PC-3 (cell line): ENCODE results near the gene SYNGR3. TPM values are rescaled to one million over a fixed set of nuclear protein-coding genes. Genes with fewer than 3 reads are reported as not detected.

Source experiments
- ATAC-seq: fragments of 200-7000 bp; cut with Tn5 transposase; 2 replicates; pipeline ENCODE4 v1.9.1; 2020; ENCODE audit warnings: mild to moderate bottlenecking, moderate library complexity
- BruUV-seq: library from RNA; stranded (reverse); fragments of 400-500 nt; replicated peaks from 2 replicates; lab custom pipeline; 2021; lab: Mats Ljungman, UMichigan
- CTCF ChIA-PET: fragments of 300-600 bp; sonication (Branson Sonifier 250); formaldehyde crosslinking; loops from one replicate; lab custom pipeline; 2022; ENCODE audit warnings: antibody characterized with exemption; lab: Charles Lee
- POLR2A ChIA-PET: fragments of 300-600 bp; sonication (Branson Sonifier 250); formaldehyde crosslinking; loops from one replicate; lab custom pipeline; 2022; ENCODE audit warnings: antibody characterized with exemption; ENCODE audit not compliant: unreplicated experiment; lab: Charles Lee
- DNase-seq: peaks from one replicate; pipeline ENCODE4 v3.0.0-alpha.2; 2015
- H2AFZ ChIP-seq: fragments of 300-600 bp; sonication (generic); 2 replicates; pipeline ENCODE4 v1.6.0; 2016; ENCODE audit warnings: antibody characterized with exemption, low read length
- H3F3A ChIP-seq: fragments of 300-600 bp; sonication (generic); one replicate; pipeline ENCODE4 v1.6.0; 2017; ENCODE audit warnings: antibody characterized with exemption, low read length, control low read depth, mild to moderate bottlenecking; ENCODE audit not compliant: unreplicated experiment
- H3K27ac ChIP-seq: fragments of 300-600 bp; sonication (generic); 2 replicates; pipeline ENCODE4 v1.5.1; 2016; ENCODE audit warnings: mild to moderate bottlenecking, low read length
- H3K27me3 ChIP-seq: fragments of 300-600 bp; sonication (generic); 2 replicates; pipeline ENCODE4 v1.6.1; 2016; ENCODE audit warnings: low read length, mixed read lengths
- H3K36me3 ChIP-seq: fragments of 300-600 bp; sonication (generic); 2 replicates; pipeline ENCODE4 v1.6.1; 2016; ENCODE audit warnings: low read depth, mixed run types, low read length, mixed read lengths
- H3K4me1 ChIP-seq: fragments of 300-600 bp; sonication (generic); 2 replicates; pipeline ENCODE4 v1.5.1; 2016; ENCODE audit warnings: low read length; ENCODE audit not compliant: insufficient read depth
- H3K4me2 ChIP-seq: fragments of 300-600 bp; sonication (generic); 2 replicates; pipeline ENCODE4 v1.6.0; 2016; ENCODE audit warnings: low read length
- H3K4me3 ChIP-seq: fragments of 300-600 bp; sonication (generic); 2 replicates; pipeline ENCODE4 v1.5.1; 2016; ENCODE audit warnings: mild to moderate bottlenecking, low read length, mixed read lengths
- H3K79me2 ChIP-seq: fragments of 300-600 bp; sonication (generic); 2 replicates; pipeline ENCODE4 v1.6.1; 2017; ENCODE audit warnings: low read length, mixed read lengths
- H3K9ac ChIP-seq: fragments of 300-600 bp; sonication (generic); 2 replicates; pipeline ENCODE4 v1.6.0; 2016; ENCODE audit warnings: mild to moderate bottlenecking, low read length
- H3K9me2 ChIP-seq: fragments of 300-600 bp; sonication (generic); replicated peaks from 2 replicates; pipeline ENCODE4 v1.6.1; 2016; ENCODE audit warnings: mixed run types, low read length, mixed read lengths
- H3K9me3 ChIP-seq: fragments of 300-600 bp; sonication (generic); 2 replicates; pipeline ENCODE4 v1.6.1; 2016; ENCODE audit warnings: low read length, mixed read lengths
- H4K20me1 ChIP-seq: fragments of 300-600 bp; sonication (generic); 2 replicates; pipeline ENCODE4 v1.6.1; 2016; ENCODE audit warnings: low read length, mixed read lengths
- CTCF ChIP-seq: fragments of 300-600 bp; sonication (generic); conservative IDR thresholded peaks from 2 replicates; pipeline ENCODE4 v1.5.1; 2017; ENCODE audit warnings: antibody characterized with exemption, low read depth, mild to moderate bottlenecking, low read length
- EZH2 ChIP-seq: fragments of 300-600 bp; sonication (generic); IDR thresholded peaks from one replicate; pipeline ENCODE4 v1.6.1; 2017; ENCODE audit warnings: antibody characterized with exemption, mild to moderate bottlenecking, low read length; ENCODE audit not compliant: unreplicated experiment
- EZH2phosphoT487 ChIP-seq: fragments of 300-600 bp; sonication (generic); IDR thresholded peaks from 2 replicates; pipeline ENCODE4 v1.6.1; 2018; ENCODE audit warnings: mild to moderate bottlenecking, antibody characterized with exemption, low read length, borderline replicate concordance
- intact Hi-C: fragments of 100-400 bp; cut with micrococcal nuclease; formaldehyde crosslinking; loops from 2 replicates; pipeline ENCODE4 v1.9.0; 2023
- total RNA-seq: library from RNA; depleted of rRNA; stranded (reverse); fragments of >200 nt; gene quantifications from 2 replicates; pipeline ENCODE4 v1.2.3, GENCODE V29; 2014

SYNGR3 gene
- total RNA-seq, 1 experiment from 2014 or later: 1.5 TPM

GRCh38 chr16:1945559-1946391 lies 44.0 kb upstream of the SYNGR3 start:
- Histone ChIP-seq H4K20me1 (no peaks in the 10 kb centered on the region), H3K27ac (no peak overlapping the region), H3K27me3 (no peaks in the 10 kb centered on the region), H2AFZ (no peak overlapping the region), H3K4me2 (no peak overlapping the region), H3F3A (no peaks in the 10 kb centered on the region), H3K79me2 (peaks cover 6% of the 10 kb centered on the region; the same call in 1 of the 2 replicates), H3K4me3 (no peak overlapping the region), H3K4me1 (peaks cover 11% of the 10 kb centered on the region), H3K9me3 (no peaks in the 10 kb centered on the region), H3K36me3 (no peaks in the 10 kb centered on the region), H3K9me2 (no peaks in the 10 kb centered on the region), H3K9ac (no peak overlapping the region)
- ChIA-PET CTCF (no interaction called here), POLR2A (no interaction called here)
- no peak for ATAC-seq
- DNase-seq: no peak
- intact Hi-C loops: no loop called here
- no TSS peak for BruUV-seq
- TF ChIP-seq EZH2phosphoT487 (no peak), CTCF (no peak), EZH2 (no peak)

GRCh38 chr16:1946495-1947368 lies 43.0 kb upstream of the SYNGR3 start:
- CTCF ChIA-PET: no interaction called here
- Histone ChIP-seq H3K4me1 (peaks cover 8% of the 10 kb centered on the region), H3K9me2 (no peaks in the 10 kb centered on the region), H3K4me2 (no peak overlapping the region), H3K79me2 (peaks cover 6% of the 10 kb centered on the region; the same call in 1 of the 2 replicates), H3K27ac (no peak overlapping the region), H3K9me3 (no peaks in the 10 kb centered on the region), H4K20me1 (no peaks in the 10 kb centered on the region), H3K27me3 (no peaks in the 10 kb centered on the region), H3K4me3 (no peak overlapping the region), H3K9ac (no peak overlapping the region), H3K36me3 (no peaks in the 10 kb centered on the region), H2AFZ (no peak overlapping the region), H3F3A (no peaks in the 10 kb centered on the region)
- no peak for DNase-seq
- ATAC-seq: no peak
- no peak for TF ChIP-seq EZH2
- no peak for TF ChIP-seq CTCF
- no peak for TF ChIP-seq EZH2phosphoT487
- intact Hi-C loops: no loop called here
- BruUV-seq: no TSS peak
- POLR2A ChIA-PET: no interaction called here
